Activated naive CD8-positive, alpha-beta T cell treated with anti-CD3 and anti-CD28 coated beads, Interleukin-2, amount 50 U/mL, for 16 hours (primary cell): ENCODE data around the gene GHSR.

ENCODE experiments used
- DNase-seq: peaks from one replicate; pipeline ENCODE4 v3.0.0-alpha.2; 2020; ENCODE audit warnings: low read depth, low spot score

The GHSR gene, protein sequence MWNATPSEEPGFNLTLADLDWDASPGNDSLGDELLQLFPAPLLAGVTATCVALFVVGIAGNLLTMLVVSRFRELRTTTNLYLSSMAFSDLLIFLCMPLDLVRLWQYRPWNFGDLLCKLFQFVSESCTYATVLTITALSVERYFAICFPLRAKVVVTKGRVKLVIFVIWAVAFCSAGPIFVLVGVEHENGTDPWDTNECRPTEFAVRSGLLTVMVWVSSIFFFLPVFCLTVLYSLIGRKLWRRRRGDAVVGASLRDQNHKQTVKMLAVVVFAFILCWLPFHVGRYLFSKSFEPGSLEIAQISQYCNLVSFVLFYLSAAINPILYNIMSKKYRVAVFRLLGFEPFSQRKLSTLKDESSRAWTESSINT

DNA sequence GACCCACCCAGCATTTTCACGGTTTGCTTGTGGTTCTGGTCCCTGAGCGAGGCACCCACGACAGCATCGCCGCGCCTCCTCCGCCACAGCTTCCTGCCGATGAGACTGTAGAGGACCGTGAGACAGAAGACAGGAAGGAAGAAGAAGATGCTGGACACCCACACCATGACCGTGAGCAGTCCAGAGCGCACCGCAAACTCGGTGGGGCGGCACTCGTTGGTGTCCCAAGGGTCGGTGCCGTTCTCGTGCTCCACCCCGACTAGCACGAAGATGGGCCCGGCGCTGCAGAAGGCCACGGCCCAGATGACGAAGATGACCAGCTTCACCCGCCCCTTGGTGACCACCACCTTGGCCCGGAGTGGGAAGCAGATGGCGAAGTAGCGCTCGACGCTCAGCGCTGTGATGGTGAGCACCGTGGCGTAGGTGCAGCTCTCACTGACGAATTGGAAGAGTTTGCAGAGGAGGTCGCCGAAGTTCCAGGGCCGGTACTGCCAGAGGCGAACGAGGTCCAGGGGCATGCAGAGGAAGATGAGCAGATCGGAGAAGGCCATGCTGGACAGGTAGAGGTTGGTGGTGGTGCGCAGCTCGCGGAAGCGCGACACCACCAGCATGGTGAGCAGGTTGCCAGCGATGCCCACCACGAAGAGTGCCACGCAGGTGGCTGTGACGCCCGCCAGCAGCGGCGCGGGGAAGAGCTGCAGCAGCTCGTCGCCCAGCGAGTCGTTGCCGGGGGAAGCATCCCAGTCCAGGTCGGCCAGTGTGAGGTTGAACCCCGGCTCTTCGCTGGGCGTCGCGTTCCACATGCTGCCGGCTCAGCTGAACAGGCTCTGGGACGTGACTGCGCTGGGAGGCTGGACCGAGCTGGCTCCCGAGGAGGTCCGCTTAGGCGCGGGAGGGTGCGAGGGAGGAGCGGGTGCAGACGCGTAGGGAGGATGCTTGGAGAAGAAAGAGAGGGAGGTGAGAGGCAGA is at the start of gene GHSR:
GHSR (minus strand) TSS at position 846 of the 969 bp plus-strand sequence; CDS start at position 803, 43 bp downstream.
- DNase-seq = no peak

DNA sequence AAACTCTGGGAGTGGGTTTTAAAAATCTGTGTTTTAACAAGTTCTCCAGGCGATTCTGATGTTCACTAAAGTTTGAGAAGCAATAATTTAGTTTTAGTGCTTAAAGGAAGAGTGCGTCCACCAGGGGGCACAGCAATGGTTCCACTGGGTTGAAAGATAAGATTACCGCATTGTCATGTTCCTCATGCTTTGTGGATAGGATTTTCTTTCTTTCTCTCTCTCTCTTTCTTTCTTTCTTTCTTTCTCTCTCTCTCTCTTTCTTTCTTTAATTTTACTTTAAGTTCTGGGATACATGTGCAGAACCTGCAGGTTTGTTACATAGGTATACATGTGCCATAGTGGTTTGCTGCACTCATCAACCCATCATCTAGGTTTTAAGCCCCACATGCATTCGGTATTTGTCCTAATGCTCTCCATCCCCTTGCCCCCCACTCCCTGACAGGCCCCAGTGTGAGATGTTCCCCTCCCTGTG is 42.0 kb upstream of the GHSR start:
- DNase-seq = peak; percentile 59

DNA sequence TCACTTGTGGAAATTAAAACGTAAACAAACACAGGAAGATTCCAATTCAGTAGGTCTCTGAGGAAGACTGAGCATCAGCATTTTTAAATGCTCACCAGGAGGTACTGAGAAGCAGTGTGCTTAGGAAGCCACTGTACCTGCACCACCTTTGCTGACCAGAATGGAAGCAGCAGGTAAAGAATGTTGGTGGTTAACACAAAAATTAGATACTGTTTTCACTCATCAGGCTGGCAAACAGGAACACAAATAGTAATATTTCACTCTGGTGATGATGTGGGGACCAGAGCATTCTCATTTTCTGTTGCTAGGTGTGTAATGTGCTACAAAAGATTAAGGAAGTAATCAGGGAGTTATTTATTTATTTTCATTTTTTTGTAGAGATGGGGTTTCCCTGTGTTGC is 29.9 kb upstream of the GHSR start:
- no peak for DNase-seq

DNA sequence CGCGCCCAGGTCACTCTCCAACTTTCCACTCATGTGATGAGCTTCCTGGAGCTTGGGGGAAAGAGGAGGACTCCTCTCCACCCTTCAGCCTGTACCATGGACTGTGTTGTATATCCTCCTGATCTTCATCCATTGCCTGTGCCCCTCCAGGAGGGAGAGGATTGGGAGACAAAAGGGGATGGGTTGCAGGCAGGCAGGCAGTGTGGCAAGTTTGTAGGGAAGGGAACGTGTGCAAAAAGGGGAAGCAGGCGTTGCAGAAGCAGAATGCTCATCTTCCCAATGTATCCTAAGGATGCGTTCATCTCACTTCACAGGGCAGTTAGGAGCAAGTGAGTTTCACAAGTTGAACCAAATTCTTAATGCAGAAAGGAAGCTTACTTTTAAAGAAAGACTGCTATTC is 28.1 kb upstream of the GHSR start:
- no peak for DNase-seq

DNA sequence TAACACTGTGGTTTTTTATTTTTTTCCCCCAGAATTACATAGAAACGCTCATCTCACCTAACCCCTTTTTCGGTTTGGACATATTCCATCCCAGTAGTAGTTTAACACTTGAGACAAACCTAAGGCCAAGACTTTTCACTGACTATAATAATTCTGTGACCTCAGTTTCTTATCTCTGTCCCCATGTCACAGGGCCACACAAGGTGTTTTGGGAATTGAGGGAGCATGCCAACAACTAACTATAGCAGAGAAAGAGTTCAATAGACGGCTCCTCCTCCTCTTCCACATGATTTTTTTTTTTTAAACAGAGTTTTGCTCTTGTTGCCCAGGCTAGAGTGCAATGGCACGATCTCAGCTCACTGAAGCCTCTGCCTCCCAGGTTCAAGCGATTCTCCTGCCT is 27.4 kb upstream of the GHSR start:
- DNase-seq = no peak

DNA sequence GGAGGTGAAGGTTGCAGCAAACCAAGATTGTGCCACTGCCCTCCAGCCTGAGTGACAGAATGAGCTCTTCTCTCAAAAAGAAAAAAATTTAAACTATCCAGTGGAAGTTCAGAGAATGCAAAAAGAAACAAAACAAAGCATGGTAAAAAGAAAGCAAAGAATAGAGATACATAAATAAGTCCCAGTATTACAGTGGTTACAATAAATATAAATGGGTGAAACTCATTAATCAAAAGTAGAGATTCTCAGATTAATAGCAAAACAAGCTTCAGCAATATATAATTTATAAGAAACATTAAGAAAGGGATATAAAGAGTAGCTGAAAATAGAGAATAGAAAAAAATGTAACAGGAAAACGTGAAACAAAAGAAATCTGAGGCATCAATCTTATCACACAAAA is 23.6 kb upstream of the GHSR start:
- no peak for DNase-seq

DNA sequence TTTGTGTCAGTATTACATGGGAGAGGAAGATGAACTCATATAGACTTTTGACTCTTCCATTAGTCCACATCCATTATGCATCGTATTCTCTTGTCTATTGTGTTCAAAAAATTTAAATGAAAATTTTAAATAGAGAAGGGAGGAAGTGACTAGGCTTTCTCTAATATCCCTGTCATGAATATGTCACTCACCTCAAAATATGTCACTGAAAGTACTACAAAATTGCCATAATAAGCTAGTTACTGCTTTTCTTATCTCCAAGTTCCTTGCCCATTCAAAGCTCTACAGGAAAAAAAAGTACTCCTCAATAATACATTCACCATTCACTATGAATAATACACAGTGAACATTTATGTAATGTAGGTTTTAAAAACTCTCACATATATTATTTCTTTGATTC is 22.3 kb upstream of the GHSR start:
- DNase-seq = no peak

DNA sequence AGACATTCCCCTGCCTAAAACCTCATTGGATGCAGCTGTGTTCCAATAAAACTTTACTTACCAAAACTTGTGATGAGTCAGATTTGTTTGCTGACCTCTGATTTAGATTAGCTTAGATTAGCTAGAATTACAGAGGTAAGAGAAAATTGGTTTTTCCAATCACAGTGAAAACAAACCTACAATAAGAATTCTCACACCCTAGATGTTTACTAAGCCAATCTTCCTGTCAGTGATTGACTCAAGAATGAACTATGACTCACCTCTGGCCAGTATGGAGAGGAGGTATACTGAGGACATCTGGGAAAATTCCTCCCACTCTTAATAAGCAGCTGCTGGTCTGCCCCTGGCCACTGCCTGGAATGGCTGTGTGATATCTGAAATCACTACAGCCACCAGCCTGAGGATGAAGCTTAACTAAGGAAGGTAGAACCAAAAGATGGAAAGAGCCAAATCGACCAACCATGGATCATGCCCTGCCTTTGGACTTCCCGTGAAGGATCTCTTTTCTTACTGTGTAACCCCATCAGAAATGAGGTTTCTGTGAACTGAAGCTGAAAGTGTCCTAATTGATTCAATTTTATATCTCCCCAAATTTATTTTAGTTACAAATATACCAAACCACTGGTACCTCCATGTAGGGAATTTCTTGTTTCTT is 19.0 kb upstream of the GHSR start:
- DNase-seq = no peak

DNA sequence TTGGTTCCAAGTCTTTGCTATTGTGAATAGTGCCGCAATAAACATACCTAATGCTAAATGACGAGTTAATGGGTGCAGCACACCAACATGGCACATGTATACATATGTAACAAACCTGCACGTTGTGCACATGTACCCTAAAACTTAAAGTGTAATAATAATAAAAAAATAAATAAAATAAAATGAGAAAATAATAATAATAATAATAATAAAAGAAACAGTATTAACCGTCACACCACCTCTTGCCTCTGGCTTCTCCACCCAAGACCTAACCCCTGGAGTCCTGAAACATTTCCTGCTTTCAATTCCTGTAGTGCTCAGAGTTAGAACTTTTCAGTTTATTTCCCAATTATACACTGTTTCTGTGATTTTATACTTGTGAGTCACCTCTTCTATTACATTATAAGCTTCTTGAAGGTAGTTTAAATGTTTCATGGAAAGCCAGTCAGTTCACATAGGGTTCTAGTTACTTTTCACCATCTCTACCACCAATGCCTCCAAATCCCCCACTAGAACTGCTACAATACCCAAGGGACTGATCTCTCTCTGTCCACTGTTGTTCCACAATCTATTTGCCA is 18.4 kb upstream of the GHSR start:
- DNase-seq = no peak

DNA sequence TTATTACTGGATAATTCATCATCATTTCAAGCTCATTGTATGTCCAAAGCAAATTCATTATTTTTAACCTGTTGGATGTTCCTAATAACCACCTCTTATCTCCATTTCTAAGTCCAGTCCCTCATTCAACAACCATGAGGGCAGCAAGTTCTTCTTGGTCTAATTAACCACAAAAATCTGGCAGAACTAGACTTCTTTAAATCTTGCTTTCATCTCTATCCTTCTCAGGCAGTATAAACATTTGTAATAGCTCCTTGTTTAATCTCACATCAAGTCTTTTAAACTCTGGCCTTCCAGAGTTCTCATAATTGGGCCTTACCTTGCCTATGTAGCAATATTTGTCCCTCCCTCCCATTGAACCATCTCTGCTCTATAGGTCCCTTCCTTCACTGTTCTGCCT is 17.0 kb upstream of the GHSR start:
- no peak for DNase-seq

DNA sequence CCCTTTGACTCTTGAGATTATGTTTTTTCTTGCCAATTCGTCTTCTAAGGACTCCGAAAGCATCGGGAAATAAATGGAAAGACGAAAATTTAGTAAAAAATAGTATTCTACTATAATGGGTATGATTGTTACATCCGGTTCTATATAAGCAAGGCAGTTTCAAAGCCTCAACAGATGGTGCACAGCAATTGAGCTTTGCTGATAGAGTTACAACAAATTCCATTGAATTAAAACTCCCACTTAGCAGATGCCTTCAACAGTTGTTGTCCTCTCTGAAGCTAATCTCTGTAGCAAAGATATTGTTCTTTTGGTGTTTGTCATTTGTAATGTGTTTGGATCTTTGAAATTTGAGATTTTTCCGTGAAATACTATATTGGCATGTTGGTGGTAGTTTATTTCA is 16.1 kb upstream of the GHSR start:
- DNase-seq = no peak

DNA sequence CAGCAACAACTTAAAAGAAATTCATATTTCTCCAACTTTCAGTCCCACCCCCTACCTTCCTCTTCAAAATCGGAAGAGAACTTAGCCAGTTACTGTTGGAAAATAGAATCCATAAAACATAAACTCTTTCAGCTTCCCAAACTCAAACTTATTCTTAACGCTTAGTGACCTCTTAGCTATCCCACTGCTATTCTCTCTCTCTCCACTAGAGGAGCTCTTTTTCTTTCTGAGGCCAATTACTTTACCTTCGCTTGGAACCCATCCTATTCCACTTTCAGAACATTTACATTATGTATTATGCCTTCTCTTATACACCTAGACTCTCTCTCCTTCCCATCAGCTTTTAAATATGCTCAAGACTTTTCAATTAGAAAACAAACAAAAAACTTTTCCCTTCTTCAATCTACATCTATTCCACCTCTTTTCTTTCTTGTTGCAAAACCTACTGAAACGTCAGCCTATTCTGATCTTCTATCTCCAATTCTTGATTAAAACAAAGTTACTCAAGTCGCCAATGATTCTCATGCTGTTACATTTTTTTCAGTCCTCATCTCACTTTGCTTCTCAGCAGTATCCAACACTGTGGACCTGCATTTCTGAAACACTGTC is 13.4 kb upstream of the GHSR start:
- DNase-seq = no peak

DNA sequence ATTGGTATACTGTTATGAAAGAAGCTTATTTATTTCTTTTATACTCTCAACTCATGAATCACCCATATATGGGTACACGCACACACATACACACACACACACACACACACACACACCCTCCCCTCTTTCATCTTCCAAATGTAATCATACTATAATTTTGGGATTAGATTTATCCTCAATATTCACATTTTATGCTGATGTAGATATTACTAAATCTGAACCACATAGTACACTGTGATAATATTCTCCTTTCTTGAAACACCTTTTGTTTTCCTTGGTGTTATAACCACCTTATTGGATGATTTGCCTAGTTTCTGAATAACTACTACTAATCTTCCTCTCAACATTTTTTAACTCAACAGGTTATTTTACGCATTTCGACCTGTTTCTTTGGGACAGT is 8.1 kb upstream of the GHSR start:
- DNase-seq = no peak

DNA sequence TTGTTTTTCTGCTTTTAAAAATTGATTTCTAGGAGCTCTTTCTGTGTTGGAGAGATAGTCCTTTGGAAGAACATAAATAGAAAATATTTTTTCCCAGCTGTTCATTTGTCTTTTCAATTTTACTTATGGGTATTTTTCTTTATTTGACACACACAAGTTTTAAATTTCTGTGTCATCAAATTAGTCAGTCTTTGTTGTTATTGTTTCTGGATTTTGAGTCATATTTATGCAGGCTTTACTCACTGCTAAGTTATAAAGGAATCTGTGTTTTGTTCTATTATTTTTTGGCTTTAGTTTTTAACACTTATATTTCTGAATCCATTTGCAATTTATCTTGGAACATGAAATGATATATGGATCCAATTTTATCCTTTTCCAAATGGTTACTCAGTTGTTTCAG is 5.9 kb upstream of the GHSR start:
- DNase-seq = no peak

DNA sequence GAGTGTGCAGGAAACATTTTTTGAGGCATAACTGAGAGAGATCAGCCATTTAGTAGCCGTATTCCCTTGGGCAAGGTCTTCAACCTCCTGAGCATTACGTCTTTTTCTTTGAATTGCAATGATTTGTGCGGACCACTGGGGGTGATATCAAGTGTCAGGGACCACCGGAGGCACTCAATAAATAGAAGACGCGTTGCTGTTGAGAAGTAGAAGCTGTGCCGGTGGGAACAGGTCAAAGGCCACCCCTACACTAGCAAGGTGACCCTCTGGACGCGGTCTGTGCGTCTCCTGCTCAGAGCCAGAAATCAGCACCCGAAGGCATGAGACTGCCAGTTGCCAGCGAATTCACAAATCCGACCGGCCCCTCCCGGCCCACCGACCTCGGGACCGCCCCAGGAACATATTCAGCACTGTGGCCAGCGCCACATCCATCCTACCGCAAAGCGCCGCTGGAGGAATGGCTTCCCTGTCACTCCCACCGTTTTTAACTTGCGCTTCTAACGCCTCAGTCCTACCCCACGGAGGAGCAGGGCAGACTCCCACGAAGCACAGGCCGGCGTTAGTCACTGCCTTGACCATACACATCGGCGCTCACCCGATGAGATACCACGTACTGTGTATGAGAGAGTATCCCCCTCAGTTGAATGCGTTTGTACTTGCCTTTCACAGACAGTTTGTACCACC is 1.4 kb upstream of the GHSR start:
- no peak for DNase-seq

DNA sequence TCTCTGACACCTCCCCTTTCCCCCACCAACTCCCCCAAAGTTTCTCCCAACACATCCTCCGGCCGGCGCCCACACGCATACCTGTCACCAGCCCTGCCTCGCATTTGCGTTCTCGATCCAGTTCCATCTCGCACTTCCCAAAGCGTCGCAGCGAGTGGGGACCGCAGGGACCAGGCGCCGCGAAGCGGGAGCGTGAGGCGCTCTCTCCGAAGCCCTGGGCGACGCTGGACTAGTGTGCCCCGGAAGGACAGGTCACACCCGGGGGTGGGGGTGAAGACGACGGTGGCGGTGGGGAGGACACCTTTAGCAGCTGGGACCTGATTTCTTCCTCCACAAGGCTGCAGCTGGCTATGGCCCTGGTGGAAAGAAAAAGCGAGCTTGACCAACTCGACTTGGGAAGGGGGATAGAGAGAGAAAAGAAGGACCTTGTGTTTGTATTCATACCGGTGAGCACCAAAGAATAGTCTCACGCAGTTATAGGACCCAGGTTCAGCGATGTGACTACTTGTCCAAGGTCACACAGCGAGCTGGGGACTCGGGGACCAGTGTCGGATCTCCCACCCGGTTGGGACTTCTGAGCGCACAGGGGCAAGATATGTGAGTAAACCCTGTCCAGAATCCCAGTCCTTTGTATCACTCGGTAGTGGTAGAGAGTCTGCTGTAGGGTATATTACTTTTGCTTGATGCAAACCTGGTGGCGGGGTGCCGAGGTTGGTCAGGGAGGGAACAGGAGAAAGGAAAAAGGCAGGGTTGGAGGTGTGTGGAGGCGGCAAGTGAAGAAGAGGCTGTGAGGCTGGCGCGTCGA is 607 bp upstream of the GHSR start:
- DNase-seq = no peak

DNA sequence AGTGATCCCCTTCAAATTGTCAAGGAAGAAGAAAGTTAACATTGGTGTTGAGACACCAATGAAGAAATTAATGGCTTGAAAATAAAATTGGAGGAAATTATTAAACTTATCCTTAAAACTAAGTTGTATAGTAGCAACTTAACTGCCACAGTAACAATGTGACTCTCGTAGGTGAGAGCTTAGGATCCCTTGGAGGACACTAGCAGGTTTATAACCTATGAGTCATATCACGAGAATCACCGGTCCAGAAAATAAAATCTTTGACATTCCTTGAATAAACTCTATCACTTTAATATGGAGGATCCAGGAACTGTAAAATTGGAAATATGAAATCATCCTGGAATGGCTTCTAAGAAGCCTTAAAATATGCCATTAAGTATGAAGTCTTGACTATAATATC is 2.1 kb downstream of the GHSR start:
- no peak for DNase-seq

DNA sequence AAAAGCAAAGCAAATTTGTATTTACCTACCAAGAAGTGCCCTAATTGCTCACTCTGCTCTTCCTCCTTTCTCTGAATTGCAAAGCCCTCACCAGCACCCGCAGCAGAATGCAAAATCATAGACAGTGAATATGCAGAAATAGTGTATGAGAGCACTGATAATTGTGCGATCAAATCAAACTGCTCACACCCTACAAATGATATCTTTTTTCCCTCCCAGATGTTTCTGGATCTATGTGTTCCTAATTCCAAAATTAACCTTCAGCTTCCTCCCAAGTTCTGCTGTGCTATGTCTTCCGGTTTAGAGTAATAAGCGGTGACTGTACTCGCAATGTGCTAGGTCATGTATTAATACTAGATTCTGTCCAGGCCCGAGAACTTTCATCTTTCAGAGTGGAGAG is 3.4 kb downstream of the GHSR start:
- DNase-seq = no peak

DNA sequence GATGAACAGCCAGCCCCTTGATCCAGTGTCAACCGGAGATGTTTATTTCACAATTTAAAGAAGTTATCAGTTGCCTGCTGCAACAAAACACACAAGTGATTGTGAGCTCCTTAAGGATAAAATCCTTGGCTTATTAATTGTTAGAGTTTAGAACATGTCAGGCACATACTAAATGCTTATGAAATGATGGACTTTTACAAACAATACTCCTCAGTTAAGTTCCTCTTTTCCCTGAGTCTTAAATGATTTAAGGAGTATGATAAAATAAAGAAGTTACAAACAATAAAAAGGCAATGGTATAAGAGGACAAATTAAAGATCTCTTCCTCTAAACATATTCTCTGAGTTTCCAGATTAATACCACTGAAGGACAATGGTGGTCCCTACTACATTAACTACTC is 5.7 kb downstream of the GHSR start:
- no peak for DNase-seq

DNA sequence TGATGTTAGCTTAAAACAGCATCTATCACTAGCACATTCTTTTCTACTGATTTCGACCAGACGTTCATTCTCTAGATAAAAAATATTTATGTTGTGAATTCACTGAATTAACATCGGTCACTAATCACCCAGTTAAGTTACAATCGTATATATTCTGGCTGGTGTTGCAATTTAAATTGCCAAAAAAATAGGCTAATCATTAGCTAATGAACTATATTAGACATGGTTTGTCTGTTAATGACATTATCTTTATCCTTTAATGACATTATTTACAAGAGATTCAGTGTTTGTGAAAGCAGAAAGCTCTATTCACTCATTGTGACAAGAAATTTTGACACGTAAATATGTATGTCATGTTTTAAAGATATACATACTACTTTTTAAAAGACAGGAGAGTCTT is 6.7 kb downstream of the GHSR start:
- DNase-seq = no peak
